ENCODE results near the gene CNTNAP2.

DNA sequence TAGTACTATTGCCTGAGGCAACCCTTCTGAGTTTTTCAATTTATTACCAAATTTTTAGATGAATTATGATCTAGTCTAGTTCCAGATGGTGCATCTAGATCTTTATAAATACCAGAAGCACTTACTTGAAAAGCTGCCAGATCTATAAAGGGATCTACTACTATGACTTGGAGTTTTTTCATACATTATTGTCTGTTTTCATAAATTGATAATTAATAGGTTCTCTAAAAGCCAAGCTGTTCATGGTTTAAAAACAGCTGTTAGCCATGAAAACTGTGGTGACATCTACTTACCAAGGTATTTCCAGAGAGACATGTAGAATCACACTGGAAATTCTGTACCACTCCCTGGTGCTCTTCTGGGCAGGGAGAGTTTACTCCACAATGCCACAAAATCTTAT lies 1687.4 kb downstream of the CNTNAP2 start:
- no peak for TF ChIP-seq ZNF274 (IDR thresholded peaks at IDR 0.05; ENCODE audit: low read depth, low read length)
- TF ChIP-seq YY1 (IDR thresholded peaks at IDR 0.05; ENCODE audit: insufficient read depth, insufficient read length), result no peak
